PFSK-1 (cell line): Measurements from ENCODE around the gene INPP5D.

Experiments used
- FOXP2 ChIP-seq: optimal IDR thresholded peaks from 2 replicates; pipeline ENCODE3; 2011; ENCODE audit warnings: borderline replicate concordance, control low read depth, inconsistent platforms; ENCODE audit not compliant: insufficient read depth; ENCODE audit errors: extremely low read length, extremely low read depth
- POLR2AphosphoS5 ChIP-seq: IDR thresholded peaks from 2 replicates; pipeline ENCODE4 v1.6.1; 2012; ENCODE audit warnings: low read depth, mild to moderate bottlenecking, control low read depth, low read length, moderate library complexity
- SIN3A ChIP-seq: IDR thresholded peaks from 2 replicates; pipeline ENCODE4 v1.6.1; 2012; ENCODE audit warnings: mild to moderate bottlenecking, low read length, moderate library complexity, borderline replicate concordance; ENCODE audit not compliant: insufficient read depth
- TAF1 ChIP-seq: IDR thresholded peaks from 2 replicates; pipeline ENCODE4 v1.6.1; 2012; ENCODE audit warnings: low read length, control low read depth, borderline replicate concordance; ENCODE audit not compliant: insufficient read depth
- TF ChIP-seq, protein P1 (sequence below), 2 experiments: IDR thresholded peaks; 2 replicates each; pipeline versions ENCODE4 v1.6.1 to v1.8.0; 2011 to 2012; ENCODE audit warnings: low read depth in 2 of 2, low read length in 2 of 2, control low read depth in 1 of 2, inconsistent platforms in 1 of 2, mild to moderate bottlenecking in 1 of 2, moderate library complexity in 1 of 2; ENCODE audit not compliant: insufficient read depth in 1 of 2

The INPP5D gene

DNA sequence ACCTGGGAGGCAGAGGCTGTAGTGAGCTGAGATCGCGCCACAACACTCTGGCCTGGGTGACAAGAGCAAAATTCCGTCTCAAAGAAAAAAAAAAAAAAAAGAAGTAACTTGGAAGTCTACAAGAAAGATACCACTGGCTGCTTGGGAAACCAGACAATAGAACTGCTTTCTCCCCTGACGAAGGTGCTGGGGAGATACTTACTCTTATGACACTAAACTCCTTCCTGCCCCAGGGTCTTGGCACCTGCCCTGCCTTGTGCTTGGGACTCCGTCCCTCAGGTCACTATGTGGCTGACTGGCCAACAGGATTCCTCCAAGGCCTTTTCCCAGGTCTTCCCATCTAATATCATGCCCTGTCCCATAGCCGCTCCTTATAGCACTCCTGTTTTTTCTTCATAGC, 30.7 kb downstream of the INPP5D start:
- no peak for TF ChIP-seq TAF1
- TF ChIP-seq SIN3A, result no peak
- TF ChIP-seq POLR2AphosphoS5, result no peak
- no peak for TF ChIP-seq FOXP2
- TF ChIP-seq, protein P1, sequence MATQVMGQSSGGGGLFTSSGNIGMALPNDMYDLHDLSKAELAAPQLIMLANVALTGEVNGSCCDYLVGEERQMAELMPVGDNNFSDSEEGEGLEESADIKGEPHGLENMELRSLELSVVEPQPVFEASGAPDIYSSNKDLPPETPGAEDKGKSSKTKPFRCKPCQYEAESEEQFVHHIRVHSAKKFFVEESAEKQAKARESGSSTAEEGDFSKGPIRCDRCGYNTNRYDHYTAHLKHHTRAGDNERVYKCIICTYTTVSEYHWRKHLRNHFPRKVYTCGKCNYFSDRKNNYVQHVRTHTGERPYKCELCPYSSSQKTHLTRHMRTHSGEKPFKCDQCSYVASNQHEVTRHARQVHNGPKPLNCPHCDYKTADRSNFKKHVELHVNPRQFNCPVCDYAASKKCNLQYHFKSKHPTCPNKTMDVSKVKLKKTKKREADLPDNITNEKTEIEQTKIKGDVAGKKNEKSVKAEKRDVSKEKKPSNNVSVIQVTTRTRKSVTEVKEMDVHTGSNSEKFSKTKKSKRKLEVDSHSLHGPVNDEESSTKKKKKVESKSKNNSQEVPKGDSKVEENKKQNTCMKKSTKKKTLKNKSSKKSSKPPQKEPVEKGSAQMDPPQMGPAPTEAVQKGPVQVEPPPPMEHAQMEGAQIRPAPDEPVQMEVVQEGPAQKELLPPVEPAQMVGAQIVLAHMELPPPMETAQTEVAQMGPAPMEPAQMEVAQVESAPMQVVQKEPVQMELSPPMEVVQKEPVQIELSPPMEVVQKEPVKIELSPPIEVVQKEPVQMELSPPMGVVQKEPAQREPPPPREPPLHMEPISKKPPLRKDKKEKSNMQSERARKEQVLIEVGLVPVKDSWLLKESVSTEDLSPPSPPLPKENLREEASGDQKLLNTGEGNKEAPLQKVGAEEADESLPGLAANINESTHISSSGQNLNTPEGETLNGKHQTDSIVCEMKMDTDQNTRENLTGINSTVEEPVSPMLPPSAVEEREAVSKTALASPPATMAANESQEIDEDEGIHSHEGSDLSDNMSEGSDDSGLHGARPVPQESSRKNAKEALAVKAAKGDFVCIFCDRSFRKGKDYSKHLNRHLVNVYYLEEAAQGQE (IDR thresholded peaks at IDR 0.05; ENCODE audit: insufficient read depth in 1 of 2, low read depth in 2 of 2, low read length in 2 of 2), result no peak

GRCh38 chr2:233091595-233092375, 31.6 kb downstream of the INPP5D start:
- TF ChIP-seq, protein P1 (IDR thresholded peaks at IDR 0.05; ENCODE audit: insufficient read depth in 1 of 2, low read depth in 2 of 2, low read length in 2 of 2), result no peak
- TF ChIP-seq POLR2AphosphoS5 (no peak), SIN3A (no peak), FOXP2 (no peak), TAF1 (no peak)

DNA sequence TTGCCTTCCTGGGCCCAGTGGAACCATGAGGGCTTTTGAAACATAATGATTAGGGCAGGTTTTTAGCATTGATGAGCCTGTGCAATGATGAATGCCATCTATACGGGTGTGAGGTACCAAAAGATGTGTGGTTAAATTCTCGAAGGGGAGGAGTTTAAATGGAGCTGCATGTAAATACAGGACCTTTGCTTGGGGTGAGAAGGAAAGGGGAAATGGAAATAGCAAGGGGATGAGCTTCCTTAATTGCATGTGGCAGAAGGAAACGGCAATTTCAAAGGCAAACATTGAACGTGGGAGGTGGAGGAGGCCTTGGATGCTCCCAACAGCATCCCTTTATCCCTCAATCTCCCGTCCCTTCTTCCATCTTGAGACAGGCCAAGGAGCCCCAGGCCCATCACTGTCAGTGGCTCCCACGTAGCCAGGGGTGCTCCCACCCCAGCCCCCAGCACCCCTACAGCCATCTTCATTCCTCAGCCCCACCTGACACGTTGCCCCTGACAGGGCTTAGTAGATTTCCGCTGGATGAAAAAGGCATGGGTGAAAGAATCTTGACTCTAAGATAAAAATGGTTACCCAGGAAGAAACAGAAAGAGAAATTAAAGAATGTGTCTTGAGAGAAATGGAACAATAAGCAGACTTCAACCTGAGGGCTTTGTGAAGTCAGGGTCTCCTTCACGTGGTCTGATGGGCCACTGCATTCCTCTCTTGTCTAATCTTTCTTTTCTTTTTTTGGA, 32.5 kb downstream of the INPP5D start:
- TF ChIP-seq, protein P1 (IDR thresholded peaks at IDR 0.05; ENCODE audit: insufficient read depth in 1 of 2, low read depth in 2 of 2, low read length in 2 of 2), result no peak
- TF ChIP-seq FOXP2 (no peak), TAF1 (no peak)

DNA sequence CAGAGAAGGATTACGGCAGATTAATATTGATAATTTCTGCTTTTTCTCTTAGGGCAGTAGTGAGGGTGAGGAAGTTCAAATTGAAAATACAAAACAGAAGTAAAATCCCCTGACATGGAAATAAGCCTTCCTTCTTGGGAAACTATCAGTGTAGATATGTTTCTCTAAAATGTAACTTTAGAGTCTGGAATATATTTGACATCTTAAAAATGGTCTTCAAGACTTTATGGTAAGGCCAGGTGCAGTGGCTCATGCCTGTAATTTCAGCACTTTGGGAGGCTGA, 33.0 kb downstream of the INPP5D start:
- TF ChIP-seq TAF1 (no peak), FOXP2 (no peak), SIN3A (no peak), POLR2AphosphoS5 (no peak)
- TF ChIP-seq, protein P1 (IDR thresholded peaks at IDR 0.05; ENCODE audit: insufficient read depth in 1 of 2, low read depth in 2 of 2, low read length in 2 of 2), result no peak
